Measurements from ENCODE around the gene HPN.

The HPN gene

GRCh38 chr19:35075202-35076025, 33.9 kb downstream of the HPN start:
- Histone ChIP-seq H3K36me3 (replicated peaks) (no peaks in the 10 kb centered on the region), H3K4me1 (no peaks in the 10 kb centered on the region), H3K27me3 (ENCODE audit: low read depth) (no peaks in the 10 kb centered on the region), H3K4me3 (no peak overlapping the region), H3K9me3 (peaks cover 2% of the 10 kb centered on the region; the same call in 1 of the 2 replicates)
- DNase-seq (ENCODE audit: low spot score in 2 of 2) = no peak
- in situ Hi-C loops (cut with MboI; ENCODE audit: low sequenced_read_pairs) = no loop called here

DNA sequence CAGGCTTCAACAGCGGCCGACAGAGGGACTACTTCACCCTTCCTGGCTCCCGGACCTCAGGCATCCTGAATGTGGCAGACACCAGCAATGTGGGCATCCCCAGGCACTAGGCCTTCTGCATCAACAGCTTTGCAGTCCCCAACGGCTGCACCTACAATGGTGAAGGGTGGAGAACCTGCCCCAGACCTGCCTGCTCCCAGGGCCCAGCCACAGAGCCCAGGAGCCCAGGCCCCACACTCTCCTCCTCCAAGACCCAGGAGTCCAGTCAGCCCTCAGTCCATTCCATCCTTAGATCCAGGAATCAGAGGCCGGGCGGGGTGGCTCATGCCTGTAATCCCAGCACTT, 34.5 kb downstream of the HPN start:
- Histone ChIP-seq H3K4me3 (no peak overlapping the region), H3K36me3 (replicated peaks) (no peaks in the 10 kb centered on the region), H3K4me1 (no peaks in the 10 kb centered on the region), H3K9me3 (no peaks in the 10 kb centered on the region), H3K27me3 (ENCODE audit: low read depth) (no peaks in the 10 kb centered on the region)
- in situ Hi-C loops (cut with MboI; ENCODE audit: low sequenced_read_pairs) = no loop called here
- DNase-seq (ENCODE audit: low spot score in 2 of 2) = no peak

DNA sequence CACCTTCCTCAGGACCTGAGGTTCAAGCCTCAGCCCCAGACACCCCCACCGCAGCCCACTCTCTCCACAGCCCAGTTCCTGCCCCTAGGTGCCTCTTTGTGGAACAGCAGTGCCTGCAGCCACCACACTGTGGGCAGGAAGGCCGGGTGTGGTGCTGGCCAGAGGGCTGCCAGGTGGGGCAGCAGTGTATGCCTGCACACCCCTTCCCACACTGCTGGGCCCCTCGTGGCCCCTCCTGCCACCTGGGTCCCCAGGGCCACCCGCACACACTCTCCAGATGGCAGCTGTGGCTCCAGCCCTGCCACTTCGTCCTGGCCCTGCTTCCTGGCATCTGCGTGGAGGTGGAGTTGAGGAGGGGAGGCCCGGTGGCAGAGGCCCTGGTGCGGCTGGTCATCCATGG, 35.1 kb downstream of the HPN start:
- Histone ChIP-seq H3K4me3 (no peak overlapping the region), H3K4me1 (no peaks in the 10 kb centered on the region), H3K36me3 (replicated peaks) (no peaks in the 10 kb centered on the region), H3K9me3 (no peaks in the 10 kb centered on the region), H3K27me3 (ENCODE audit: low read depth) (no peaks in the 10 kb centered on the region)
- no peak for DNase-seq (ENCODE audit: low spot score in 2 of 2)
- in situ Hi-C loops (cut with MboI; ENCODE audit: low sequenced_read_pairs) = no loop called here

GRCh38 chr19:35077411-35078223, 36.1 kb downstream of the HPN start:
- no peaks in the 10 kb centered on the region for H3K27me3 ChIP-seq (ENCODE audit: low read depth)
- DNase-seq (ENCODE audit: low spot score in 2 of 2) = no peak
- in situ Hi-C loops (cut with MboI; ENCODE audit: low sequenced_read_pairs) = no loop called here
- H3K36me3 ChIP-seq (replicated peaks) = no peaks in the 10 kb centered on the region
- H3K4me3 ChIP-seq = no peak overlapping the region
- no peaks in the 10 kb centered on the region for H3K4me1 ChIP-seq
- H3K9me3 ChIP-seq = peaks cover 3% of the 10 kb centered on the region; the same call in 1 of the 2 replicates

DNA sequence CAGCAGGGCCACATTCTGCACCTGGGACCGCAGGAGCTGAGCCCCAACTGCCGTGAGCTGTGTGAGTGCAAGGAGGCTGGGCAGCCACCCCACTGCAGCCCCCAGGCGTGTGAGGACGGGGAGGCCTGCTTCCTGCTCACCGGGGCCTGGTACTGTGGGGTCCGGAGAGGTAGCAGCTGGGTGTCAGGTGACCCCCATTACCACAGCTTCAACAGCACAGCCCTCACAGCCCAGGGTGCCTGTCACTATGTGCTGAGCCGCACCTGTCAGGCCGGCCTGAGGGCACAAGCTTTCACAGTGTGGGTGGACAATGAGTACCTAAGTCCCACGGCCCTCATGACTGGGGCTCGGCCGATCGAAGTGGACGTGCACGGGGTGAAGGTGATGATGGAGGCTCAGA, 38.3 kb downstream of the HPN start:
- Histone ChIP-seq H3K36me3 (replicated peaks) (no peaks in the 10 kb centered on the region), H3K4me3 (no peak overlapping the region), H3K4me1 (no peaks in the 10 kb centered on the region), H3K9me3 (peaks cover 3% of the 10 kb centered on the region; the same call in 1 of the 2 replicates), H3K27me3 (ENCODE audit: low read depth) (no peaks in the 10 kb centered on the region)
- in situ Hi-C loops (cut with MboI; ENCODE audit: low sequenced_read_pairs) = no loop called here
- no peak for DNase-seq (ENCODE audit: low spot score in 2 of 2)

GRCh38 chr19:35080613-35081170, 39.2 kb downstream of the HPN start:
- no peak for DNase-seq (ENCODE audit: low spot score in 2 of 2)
- Histone ChIP-seq H3K27me3 (ENCODE audit: low read depth) (no peaks in the 10 kb centered on the region), H3K36me3 (replicated peaks) (no peaks in the 10 kb centered on the region), H3K4me1 (no peaks in the 10 kb centered on the region), H3K9me3 (peaks cover 3% of the 10 kb centered on the region; the same call in 1 of the 2 replicates), H3K4me3 (no peak overlapping the region)
- in situ Hi-C loops (cut with MboI; ENCODE audit: low sequenced_read_pairs) = no loop called here

- Histone ChIP-seq H3K27me3 (ENCODE audit: low read depth) (no peaks in the 10 kb centered on the region), H3K4me1 (no peaks in the 10 kb centered on the region), H3K36me3 (replicated peaks) (no peaks in the 10 kb centered on the region), H3K4me3 (no peak overlapping the region), H3K9me3 (peaks cover 3% of the 10 kb centered on the region; the same call in 1 of the 2 replicates)
- in situ Hi-C loops (cut with MboI; ENCODE audit: low sequenced_read_pairs) = no loop called here
- no peak for DNase-seq (ENCODE audit: low spot score in 2 of 2)
Measured at GRCh38 chr19:35081201-35081600, 39.7 kb downstream of the HPN start.

DNA sequence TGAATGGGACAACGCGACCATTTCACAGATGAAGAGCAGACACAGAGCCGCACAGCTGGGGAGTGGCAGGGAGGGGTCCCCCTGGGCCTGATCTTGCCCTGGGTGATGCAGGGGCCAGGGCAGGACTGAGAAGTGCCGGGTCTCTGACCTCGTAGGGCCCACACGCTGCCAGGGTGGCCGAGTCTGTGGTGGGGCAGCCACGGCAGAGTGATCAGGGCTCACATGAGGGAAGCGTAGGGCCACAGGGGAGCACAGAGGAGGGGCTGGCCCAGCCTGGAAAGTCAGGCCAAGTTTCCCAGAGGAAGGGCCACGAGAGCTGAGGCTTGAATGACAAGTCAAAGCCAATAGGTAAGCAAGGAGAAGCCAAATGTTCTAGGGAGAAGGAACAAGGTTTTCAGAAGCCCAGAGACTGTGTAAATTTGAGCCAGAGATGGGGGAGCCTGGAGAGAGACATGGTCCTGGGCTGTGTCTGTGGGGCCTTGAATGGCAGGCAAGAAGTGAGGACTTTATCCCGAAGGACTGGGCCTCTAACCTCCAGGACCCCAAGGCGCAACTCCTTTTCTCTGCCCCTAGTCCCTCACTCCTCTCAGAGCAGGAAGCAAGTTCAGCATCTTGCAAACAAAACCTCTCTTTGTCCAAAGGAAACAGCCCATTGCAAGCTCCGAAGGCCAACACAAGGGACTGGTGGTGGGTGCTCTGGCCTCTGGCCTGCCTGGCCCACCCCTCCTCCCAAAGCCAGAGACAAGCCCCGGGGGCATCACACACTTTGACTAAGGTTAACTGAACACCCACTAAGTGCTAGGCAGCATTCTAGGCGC, 42.4 kb downstream of the HPN start:
- H3K4me3 ChIP-seq = no peak overlapping the region
- no peaks in the 10 kb centered on the region for H3K36me3 ChIP-seq (replicated peaks)
- peaks cover 3% of the 10 kb centered on the region for H3K4me1 ChIP-seq
- H3K9me3 ChIP-seq = peaks cover 3% of the 10 kb centered on the region; the same call in 1 of the 2 replicates
- in situ Hi-C loops (cut with MboI; ENCODE audit: low sequenced_read_pairs) = no loop called here
- DNase-seq (ENCODE audit: low spot score in 2 of 2) = no peak
- H3K27me3 ChIP-seq (ENCODE audit: low read depth) = no peaks in the 10 kb centered on the region

DNA sequence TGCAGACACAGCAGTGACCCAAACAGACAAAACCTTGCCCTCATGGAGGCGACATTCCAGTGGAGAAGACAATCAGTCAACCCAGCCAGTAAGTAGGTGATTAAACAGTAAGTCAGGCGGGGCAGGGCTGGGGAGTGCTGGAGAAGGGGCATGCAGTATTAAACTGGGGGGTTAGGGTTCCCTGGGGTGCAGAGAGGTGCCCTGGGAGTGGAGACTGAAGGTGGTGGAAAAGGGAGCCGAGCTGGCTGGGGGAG, 42.9 kb downstream of the HPN start:
- H3K9me3 ChIP-seq = peaks cover 3% of the 10 kb centered on the region; the same call in 1 of the 2 replicates
- H3K27me3 ChIP-seq (ENCODE audit: low read depth) = no peaks in the 10 kb centered on the region
- in situ Hi-C loops (cut with MboI; ENCODE audit: low sequenced_read_pairs) = no loop called here
- H3K4me1 ChIP-seq = peaks cover 7% of the 10 kb centered on the region
- no peaks in the 10 kb centered on the region for H3K36me3 ChIP-seq (replicated peaks)
- DNase-seq (ENCODE audit: low spot score in 2 of 2) = no peak
- no peak overlapping the region for H3K4me3 ChIP-seq

GRCh38 chr19:35085947-35086346, 44.4 kb downstream of the HPN start:
- Histone ChIP-seq H3K27me3 (ENCODE audit: low read depth) (no peaks in the 10 kb centered on the region), H3K4me1 (peaks cover 21% of the 10 kb centered on the region), H3K9me3 (peaks cover 3% of the 10 kb centered on the region; the same call in 1 of the 2 replicates), H3K36me3 (replicated peaks) (no peaks in the 10 kb centered on the region), H3K4me3 (no peak overlapping the region)
- DNase-seq (ENCODE audit: low spot score in 2 of 2) = no peak
- in situ Hi-C loops (cut with MboI; ENCODE audit: low sequenced_read_pairs) = no loop called here

DNA sequence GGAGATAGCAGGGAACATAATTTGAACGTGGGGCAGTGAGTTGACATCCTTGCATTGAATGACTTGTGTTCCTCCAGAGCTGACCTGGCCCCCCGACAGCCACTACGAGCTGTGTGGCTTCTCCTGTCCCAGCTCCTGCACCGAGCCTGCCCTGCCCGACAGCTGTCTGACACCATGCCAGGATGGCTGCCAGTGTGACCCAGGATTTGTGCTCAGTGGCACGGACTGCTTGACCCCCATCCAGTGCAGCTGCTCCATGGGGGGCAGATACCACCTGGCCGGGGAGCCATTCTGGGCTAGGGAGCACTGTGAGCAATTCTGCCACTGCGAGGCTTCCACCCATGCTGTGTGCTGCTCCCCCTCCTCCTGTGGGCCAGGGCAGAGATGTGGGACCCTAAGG, 44.9 kb downstream of the HPN start:
- H3K4me3 ChIP-seq = no peak overlapping the region
- H3K9me3 ChIP-seq = peaks cover 3% of the 10 kb centered on the region; the same call in 1 of the 2 replicates
- no peak for DNase-seq (ENCODE audit: low spot score in 2 of 2)
- H3K27me3 ChIP-seq (ENCODE audit: low read depth) = no peaks in the 10 kb centered on the region
- H3K36me3 ChIP-seq (replicated peaks) = no peaks in the 10 kb centered on the region
- in situ Hi-C loops (cut with MboI; ENCODE audit: low sequenced_read_pairs) = no loop called here
- peaks cover 22% of the 10 kb centered on the region for H3K4me1 ChIP-seq

DNA sequence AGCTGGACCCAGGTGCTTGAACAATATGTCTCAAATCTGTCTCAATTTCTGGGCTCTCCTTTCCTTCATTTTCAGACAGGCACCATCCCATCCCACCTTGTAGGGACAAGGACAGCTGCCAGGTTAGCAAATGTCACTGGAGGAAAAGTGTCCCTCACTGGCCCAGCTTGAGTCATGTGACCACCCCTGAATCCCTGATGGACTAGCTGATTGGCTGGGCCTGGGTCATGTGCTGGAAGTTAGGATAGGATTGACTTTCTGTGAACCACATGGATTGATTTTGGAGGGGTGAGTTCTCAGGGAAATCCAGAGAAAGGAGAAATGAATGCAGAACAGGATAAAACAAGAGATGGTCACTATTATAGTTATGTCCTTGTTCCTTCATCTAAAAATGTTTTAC, 45.9 kb downstream of the HPN start:
- Histone ChIP-seq H3K9me3 (peaks cover 2% of the 10 kb centered on the region; the same call in 1 of the 2 replicates), H3K4me3 (no peak overlapping the region), H3K36me3 (replicated peaks) (no peaks in the 10 kb centered on the region), H3K4me1 (peaks cover 22% of the 10 kb centered on the region), H3K27me3 (ENCODE audit: low read depth) (no peaks in the 10 kb centered on the region)
- DNase-seq (ENCODE audit: low spot score in 2 of 2) = peak in 1 of 2 experiments; percentile 57
- in situ Hi-C loops (cut with MboI; ENCODE audit: low sequenced_read_pairs) = no loop called here

- in situ Hi-C loops (cut with MboI; ENCODE audit: low sequenced_read_pairs) = no loop called here
- no peaks in the 10 kb centered on the region for H3K36me3 ChIP-seq (replicated peaks)
- H3K27me3 ChIP-seq (ENCODE audit: low read depth) = no peaks in the 10 kb centered on the region
- H3K9me3 ChIP-seq = no peaks in the 10 kb centered on the region
- peaks cover 22% of the 10 kb centered on the region for H3K4me1 ChIP-seq
- H3K4me3 ChIP-seq = no peak overlapping the region
- DNase-seq (ENCODE audit: low spot score in 2 of 2) = no peak
Measured at GRCh38 chr19:35088131-35088913, 46.8 kb downstream of the HPN start.

All from HAP-1 (cell line).